HK-2 (cell line): ENCODE data around the gene NFIX.

Source experiments
- DNase-seq: peaks from one replicate; pipeline ENCODE4 v3.0.0-alpha.2; 2018; ENCODE audit not compliant: unreplicated experiment

NFIX gene

GRCh38 chr19:13091400-13092157 is 96.3 kb downstream of the NFIX start:
- peak; percentile 42 for DNase-seq

- no peak for DNase-seq
Measured at GRCh38 chr19:13092158-13092543, 96.9 kb downstream of the NFIX start.

GRCh38 chr19:13092606-13093235 is 97.4 kb downstream of the NFIX start:
- DNase-seq, result peak; percentile 62

DNA sequence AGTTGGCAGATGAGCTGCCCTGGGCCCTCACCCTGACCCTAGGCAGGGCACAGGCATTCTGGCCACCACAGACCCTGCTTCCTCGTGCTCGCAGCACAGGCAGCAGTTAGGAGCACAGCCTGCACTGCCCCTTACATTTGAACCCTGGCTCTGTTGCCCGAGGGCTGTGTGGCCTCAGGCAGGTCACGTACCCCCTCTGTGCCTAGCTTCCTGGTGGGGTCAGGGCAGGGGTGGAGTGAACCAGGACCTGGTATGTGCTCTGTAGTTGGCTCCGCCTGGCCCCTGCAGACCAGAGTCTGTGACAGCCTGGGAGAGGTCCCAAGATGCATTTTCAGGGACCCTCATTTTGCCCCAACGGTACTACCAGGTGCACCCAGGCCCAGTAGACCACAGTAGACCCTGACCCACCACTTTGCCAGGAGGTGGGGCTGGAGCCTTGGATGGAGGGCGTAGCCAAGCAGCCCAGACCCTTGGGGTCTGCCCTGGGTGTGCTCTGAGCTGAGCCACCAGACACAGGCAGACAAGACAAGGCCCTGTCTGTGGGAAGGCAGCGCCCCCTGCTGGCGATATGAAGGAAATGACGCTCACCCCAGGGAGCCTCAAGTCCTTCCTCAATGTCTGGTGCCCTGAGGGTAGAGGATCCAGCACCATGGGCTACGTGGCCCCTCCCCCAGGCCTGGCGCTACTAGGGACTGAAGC is 98.3 kb downstream of the NFIX start:
- peak; percentile 83 for DNase-seq

- no peak for DNase-seq
Measured at GRCh38 chr19:13094106-13094504, 98.8 kb downstream of the NFIX start.

- DNase-seq, result no peak
Measured at GRCh38 chr19:13094771-13095392, 99.6 kb downstream of the NFIX start.

DNA sequence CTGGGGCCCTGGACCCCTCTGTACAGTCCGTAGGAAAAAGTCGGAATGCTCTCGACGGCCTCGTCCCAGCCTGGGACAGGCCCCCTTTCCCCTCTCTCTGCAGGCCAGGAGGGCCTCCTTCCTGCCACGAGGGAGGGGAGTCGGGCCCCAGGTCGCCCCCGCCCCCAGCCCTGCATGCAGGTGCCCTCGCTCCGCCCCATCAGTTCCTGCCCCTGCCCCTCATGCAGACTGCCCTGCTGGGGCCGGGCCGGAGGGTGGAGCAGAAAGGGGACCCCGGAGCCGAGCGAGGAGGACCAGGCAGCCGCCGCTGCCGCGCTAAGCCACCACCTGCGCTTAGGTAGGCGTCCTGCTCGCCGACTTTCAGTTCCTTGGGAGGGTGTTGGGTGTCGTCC is 100.1 kb downstream of the NFIX start:
- DNase-seq, result no peak

GRCh38 chr19:13095934-13096927 is 101.0 kb downstream of the NFIX start:
- no peak for DNase-seq

DNA sequence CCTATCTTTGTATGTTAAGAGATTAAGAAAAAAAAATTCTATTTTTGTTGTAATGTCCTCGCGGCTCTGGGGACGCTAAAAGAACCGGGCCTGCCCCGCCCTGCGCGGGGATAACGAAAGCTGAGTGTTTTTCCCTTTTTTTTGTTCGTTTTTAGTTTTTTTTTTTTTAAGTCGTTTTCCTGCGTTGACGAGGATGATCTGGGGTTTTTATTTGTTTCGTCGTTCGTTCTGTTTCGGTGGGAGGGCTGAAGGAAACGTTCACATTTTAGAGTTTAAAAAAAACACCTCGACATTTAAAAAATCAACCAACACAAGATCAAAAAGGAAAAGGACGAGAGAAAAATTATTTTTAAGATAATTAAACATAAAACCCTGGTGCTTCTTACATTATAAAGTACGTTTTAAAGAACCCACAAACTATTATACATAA is 101.8 kb downstream of the NFIX start:
- no peak for DNase-seq

- DNase-seq, result no peak
Measured at GRCh38 chr19:13097463-13098258, 102.4 kb downstream of the NFIX start.

- no peak for DNase-seq
Measured at GRCh38 chr19:13098277-13099072, 103.2 kb downstream of the NFIX start.

DNA sequence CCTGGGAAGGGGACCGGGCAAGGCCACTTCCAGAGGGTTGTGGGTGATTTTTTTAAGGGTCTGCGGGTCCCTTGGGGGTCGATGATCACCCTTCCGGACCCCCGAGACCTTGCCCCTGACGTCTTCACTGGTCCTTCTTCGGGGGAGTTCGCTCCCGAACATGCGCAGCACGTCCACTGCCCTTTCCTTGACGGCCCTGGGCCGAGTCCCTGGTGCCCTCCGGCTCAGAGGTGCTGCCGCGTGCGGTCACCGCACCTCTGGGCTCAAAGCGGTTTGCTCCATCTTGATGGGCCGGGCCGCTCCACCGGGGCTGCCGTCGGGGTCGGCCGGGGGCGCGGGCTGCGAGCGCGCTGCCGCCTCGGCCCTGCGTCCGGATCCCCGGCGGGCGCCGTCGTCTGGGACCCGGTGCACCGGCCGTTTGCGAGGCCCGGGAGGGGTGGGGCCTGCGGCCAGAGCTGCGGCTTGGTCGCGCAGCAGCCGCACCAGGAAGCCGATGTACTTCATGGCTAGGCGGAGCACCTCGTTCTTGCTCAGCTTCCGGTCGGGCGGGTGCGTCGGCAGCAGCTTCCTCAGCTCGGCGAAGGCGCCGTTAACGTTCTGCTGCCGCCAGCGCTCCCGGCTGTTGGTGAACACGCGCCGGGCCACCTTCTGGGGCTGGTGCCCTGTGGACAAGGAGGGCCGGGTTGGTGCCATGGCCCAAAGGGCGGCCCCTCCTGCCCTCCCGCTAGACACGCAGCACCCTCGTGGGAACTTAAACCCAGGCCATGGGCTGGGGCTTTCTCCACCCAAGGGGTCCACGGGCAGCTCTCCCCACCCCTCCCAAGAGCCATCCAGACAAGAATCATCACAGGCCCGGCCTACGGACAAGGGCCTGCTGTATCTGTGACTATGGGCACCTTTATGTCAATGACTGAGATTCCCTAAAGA is 104.1 kb downstream of the NFIX start:
- no peak for DNase-seq

DNA sequence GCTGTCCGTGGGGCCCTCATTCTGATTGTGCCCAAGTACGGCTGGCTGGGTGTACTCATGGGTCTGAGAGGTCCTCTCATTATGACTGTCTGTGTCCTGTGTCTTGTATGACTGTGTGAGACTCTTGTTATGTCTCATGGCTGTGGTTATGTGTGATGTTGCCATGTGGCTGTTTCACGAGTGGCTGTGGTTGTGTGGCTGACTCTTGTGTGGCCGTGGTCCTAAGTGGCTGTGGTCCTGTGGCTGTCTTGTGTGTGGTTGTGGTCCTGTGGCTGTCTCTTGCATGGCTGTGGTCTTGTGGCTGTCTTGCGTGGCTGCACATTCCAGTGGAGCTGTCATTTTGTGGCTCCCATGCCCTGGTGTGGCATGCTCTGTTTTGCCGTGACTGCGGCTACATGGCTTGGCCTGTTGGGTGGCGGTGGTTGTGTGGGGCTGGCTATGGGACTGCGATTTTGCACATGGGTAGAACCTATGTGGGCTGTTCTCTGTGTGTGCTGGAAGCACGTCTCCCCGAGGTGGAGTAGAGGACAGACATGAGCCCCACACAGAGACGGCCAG is 104.8 kb downstream of the NFIX start:
- DNase-seq, result peak; percentile 31

DNA sequence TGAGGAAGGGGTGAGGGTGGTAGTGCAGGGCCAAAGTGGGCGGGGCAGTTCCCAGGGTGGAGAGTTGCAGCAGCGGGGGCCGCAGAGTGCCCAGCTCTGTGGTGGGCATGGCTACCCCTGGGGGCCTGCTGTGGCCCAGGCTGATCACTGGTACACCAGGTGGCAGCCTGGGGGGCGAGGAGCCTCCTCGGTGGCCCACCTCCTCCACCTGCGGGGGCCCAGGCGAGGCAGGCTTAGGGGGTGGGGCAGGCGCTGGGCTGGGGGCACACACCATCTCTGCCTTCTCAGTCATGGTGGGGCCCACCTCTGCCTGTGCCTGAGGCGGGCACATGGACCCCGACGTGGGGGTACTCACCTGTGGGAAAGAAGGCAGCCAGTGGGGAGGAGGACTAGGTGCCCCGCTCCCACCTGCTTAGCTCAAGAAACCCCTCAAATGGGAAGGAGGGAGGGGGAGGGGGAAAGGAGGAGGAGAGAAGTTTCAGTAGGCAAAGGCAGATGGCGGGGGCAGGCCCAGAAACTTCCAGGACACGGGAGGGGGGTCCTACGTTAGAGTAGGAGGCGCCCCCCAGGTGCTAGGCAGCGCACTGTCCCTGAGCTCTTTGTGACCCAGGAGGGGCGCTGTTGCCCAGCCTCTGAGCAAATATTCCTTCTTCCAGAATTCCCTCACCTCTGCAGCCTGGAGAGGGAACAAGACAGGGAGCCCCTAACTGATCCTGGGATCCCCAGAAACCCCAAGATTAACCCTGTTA is 105.7 kb downstream of the NFIX start:
- DNase-seq, result no peak

- no peak for DNase-seq
Measured at GRCh38 chr19:13101590-13102415, 106.5 kb downstream of the NFIX start.

GRCh38 chr19:13102416-13102665 is 107.1 kb downstream of the NFIX start:
- no peak for DNase-seq
